Measurements from ENCODE around the gene FAH.

The FAH gene

GRCh38 chr15:80160570-80161156 lies 7.9 kb downstream of the FAH start:
- H3K4me3 ChIP-seq (ENCODE audit: control insufficient read depth, low read depth, low read length), result no peak overlapping the region
- DNase-seq (ENCODE audit: low read depth), result peak; percentile 96

DNA sequence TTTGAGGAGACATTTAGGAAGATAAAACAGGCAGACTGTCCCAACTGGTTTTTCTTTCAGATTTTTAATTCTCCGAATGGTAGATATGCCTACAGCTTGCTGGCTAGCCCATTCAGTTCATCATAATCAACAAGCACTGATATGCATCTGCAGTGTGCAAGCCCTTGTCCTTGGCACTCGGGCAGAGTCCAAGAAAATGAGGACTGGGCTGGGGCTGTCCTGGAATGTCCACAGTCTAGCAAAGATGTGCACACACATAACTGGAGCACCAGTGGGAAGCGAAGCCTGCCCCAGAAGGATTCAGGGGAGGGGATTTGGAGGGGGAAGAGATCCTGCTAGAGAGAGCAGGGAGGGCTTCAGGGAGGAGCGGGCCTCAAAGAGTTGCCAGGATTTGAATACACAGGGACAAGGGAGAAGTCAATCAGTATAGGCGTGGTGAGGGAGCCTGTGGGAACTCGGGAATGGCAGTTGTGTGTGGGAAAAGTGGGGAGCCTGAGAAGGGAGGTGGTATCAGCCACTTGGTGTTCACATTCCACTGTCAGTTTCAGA lies 8.7 kb downstream of the FAH start:
- no peak for DNase-seq (ENCODE audit: low read depth)
- no peak overlapping the region for H3K4me3 ChIP-seq (ENCODE audit: control insufficient read depth, low read depth, low read length)
- TF ChIP-seq, protein P1, sequence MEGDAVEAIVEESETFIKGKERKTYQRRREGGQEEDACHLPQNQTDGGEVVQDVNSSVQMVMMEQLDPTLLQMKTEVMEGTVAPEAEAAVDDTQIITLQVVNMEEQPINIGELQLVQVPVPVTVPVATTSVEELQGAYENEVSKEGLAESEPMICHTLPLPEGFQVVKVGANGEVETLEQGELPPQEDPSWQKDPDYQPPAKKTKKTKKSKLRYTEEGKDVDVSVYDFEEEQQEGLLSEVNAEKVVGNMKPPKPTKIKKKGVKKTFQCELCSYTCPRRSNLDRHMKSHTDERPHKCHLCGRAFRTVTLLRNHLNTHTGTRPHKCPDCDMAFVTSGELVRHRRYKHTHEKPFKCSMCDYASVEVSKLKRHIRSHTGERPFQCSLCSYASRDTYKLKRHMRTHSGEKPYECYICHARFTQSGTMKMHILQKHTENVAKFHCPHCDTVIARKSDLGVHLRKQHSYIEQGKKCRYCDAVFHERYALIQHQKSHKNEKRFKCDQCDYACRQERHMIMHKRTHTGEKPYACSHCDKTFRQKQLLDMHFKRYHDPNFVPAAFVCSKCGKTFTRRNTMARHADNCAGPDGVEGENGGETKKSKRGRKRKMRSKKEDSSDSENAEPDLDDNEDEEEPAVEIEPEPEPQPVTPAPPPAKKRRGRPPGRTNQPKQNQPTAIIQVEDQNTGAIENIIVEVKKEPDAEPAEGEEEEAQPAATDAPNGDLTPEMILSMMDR (conservative IDR thresholded peaks at IDR 0.05; ENCODE audit: control insufficient read depth, insufficient read depth, low read depth, low read length), result no peak

More at GRCh38 chr15:80160570-80161156, 7.9 kb downstream of the FAH start:
- TF ChIP-seq, protein P1 (conservative IDR thresholded peaks at IDR 0.05; ENCODE audit: control insufficient read depth, insufficient read depth, low read depth, low read length), result no peak

- no peak overlapping the region for H3K4me3 ChIP-seq (ENCODE audit: control insufficient read depth, low read depth, low read length)
- peak; percentile 16 for DNase-seq (ENCODE audit: low read depth)
- TF ChIP-seq, protein P1 (conservative IDR thresholded peaks at IDR 0.05; ENCODE audit: control insufficient read depth, insufficient read depth, low read depth, low read length), result no peak
Measured at GRCh38 chr15:80162059-80162554, 9.3 kb downstream of the FAH start.

GRCh38 chr15:80163217-80163616 lies 10.4 kb downstream of the FAH start:
- no peak overlapping the region for H3K4me3 ChIP-seq (ENCODE audit: control insufficient read depth, low read depth, low read length)
- TF ChIP-seq, protein P1 (conservative IDR thresholded peaks at IDR 0.05; ENCODE audit: control insufficient read depth, insufficient read depth, low read depth, low read length), result no peak
- no peak for DNase-seq (ENCODE audit: low read depth)

DNA sequence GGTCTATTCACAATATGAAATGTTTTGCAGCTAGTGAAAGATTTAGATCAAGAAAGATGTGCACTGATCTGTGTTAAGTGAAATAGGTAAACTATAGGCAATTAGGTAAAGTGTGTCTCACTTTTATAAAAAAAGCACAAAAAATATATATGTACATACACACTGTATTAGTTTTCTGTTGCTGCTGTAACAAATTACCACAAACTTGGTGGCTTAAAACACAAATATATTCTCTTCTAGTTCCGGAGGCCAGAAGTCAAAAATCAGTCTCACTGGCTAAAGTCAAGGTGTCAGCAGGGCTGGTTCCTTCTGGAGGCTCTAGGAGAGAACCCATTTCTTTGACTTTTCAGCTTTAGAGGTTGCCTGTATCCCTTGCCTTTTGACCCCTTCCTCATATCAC lies 11.1 kb downstream of the FAH start:
- H3K4me3 ChIP-seq (ENCODE audit: control insufficient read depth, low read depth, low read length), result no peak overlapping the region
- TF ChIP-seq, protein P1 (conservative IDR thresholded peaks at IDR 0.05; ENCODE audit: control insufficient read depth, insufficient read depth, low read depth, low read length), result no peak
- no peak for DNase-seq (ENCODE audit: low read depth)

DNA sequence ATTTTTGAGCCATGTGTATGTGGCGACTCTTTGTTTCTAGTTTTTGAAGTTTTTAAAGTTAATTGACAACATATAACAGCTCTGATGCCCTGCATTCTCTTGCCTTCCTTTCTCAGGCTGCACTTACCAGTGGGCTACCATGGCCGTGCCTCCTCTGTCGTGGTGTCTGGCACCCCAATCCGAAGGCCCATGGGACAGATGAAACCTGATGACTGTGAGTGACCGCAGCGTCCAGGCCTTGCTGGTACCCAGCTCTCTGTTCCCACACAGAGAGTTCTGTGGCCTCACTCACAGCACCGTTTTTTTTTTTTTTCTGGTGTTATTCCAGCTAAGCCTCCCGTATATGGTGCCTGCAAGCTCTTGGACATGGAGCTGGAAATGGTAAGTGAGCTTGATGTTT lies 15.1 kb downstream of the FAH start:
- no peak overlapping the region for H3K4me3 ChIP-seq (ENCODE audit: control insufficient read depth, low read depth, low read length)
- TF ChIP-seq, protein P1 (conservative IDR thresholded peaks at IDR 0.05; ENCODE audit: control insufficient read depth, insufficient read depth, low read depth, low read length), result no peak
- DNase-seq (ENCODE audit: low read depth), result no peak

All from fibroblast of mammary gland (primary cell).